K562 (cell line): ENCODE measurements around the gene FLT1. TPM values are rescaled to one million over a fixed set of nuclear protein-coding genes. Genes with fewer than 3 reads are reported as not detected.

Experiments used
- CEBPG ChIP-seq, 3 experiments: fragments of 200-800 bp in 1 of 3; sonication (Bioruptor generic) in 1 of 3; sonication (generic) in 1 of 3; formaldehyde crosslinking in 1 of 3; IDR thresholded peaks in 2 of 3; conservative IDR thresholded peaks in 1 of 3; 2 replicates each; pipeline versions ENCODE4 v1.6.1 to v1.8.0; 2016 to 2022; ENCODE audit warnings: missing compliant biosample characterization in 2 of 3, missing genetic modification characterization in 2 of 3, mild to moderate bottlenecking in 1 of 3, missing genetic modification reagents in 1 of 3
- HDAC2 ChIP-seq: fragments of 450-650 bp; IDR thresholded peaks from 2 replicates; pipeline ENCODE4 v1.6.1; 2016; ENCODE audit warnings: mild to moderate bottlenecking
- KDM1A ChIP-seq, 2 experiments: fragments of 450-650 bp; IDR thresholded peaks; 2 replicates each; pipeline ENCODE4 v1.6.1; 2016; ENCODE audit warnings: mild to moderate bottlenecking in 2 of 2
- NCOA2 ChIP-seq, 2 experiments: fragments of 450-650 bp; IDR thresholded peaks; 2 replicates each; pipeline ENCODE4 v1.6.1; 2018; ENCODE audit warnings: mild to moderate bottlenecking in 2 of 2, moderate library complexity in 1 of 2; ENCODE audit not compliant: partially characterized antibody in 2 of 2
- STAT5A ChIP-seq: IDR thresholded peaks from 2 replicates; pipeline ENCODE4 v1.6.1; 2012; ENCODE audit warnings: low read length, inconsistent platforms, borderline replicate concordance
- TRIM24 ChIP-seq, 2 experiments: fragments of 450-650 bp; IDR thresholded peaks; 2 replicates each; pipeline ENCODE4 v1.6.1; 2016
- ZNF75A ChIP-seq: fragments of 450-650 bp; formaldehyde crosslinking; IDR thresholded peaks from 2 replicates; pipeline ENCODE4 v1.4.0; 2020; ENCODE audit warnings: mild to moderate bottlenecking
- ZNF764 ChIP-seq: fragments of 250-450 bp; sonication (Bioruptor Pico); IDR thresholded peaks from 2 replicates; pipeline ENCODE4 v1.4.0; 2020; ENCODE audit warnings: low read depth, mild to moderate bottlenecking, moderate library complexity
- ZNF780A ChIP-seq: fragments of 250-450 bp; sonication (Bioruptor Pico); IDR thresholded peaks from 2 replicates; pipeline ENCODE4 v1.5.0; 2021; ENCODE audit warnings: mild to moderate bottlenecking
- polyA plus RNA-seq, 8 experiments: library from polyadenylated mRNA; depleted of rRNA in 4 of 8; stranded (reverse) in 5 of 8; unstranded in 3 of 8; fragments of >200 nt; fragmentation: Nextera tagmentation in 2 of 8; fragmentation: Illumina TruSeq in 1 of 8; extraction: Ambion mirVana in 2 of 8; extraction: Trizol in 1 of 8; gene quantifications; 2 replicates each; pipeline versions ENCODE4 v1.2.1 to v1.2.3, GENCODE V29; 2011 to 2014; ENCODE audit warnings: inconsistent platforms in 1 of 8, missing spikeins in 1 of 8
- total RNA-seq, 7 experiments: library from RNA; depleted of rRNA in 6 of 7; stranded (reverse); fragments of >200 nt in 6 of 7; fragmentation: Illumina TruSeq in 2 of 7; extraction: Trizol in 2 of 7; gene quantifications; 2 replicates each; pipeline versions ENCODE4 v1.2.1 to v1.2.3, GENCODE V29; 2011 to 2021; ENCODE audit warnings: low replicate concordance in 1 of 7
- TF ChIP-seq, protein P1 (sequence below): fragments of 450-650 bp; formaldehyde crosslinking; IDR thresholded peaks from 2 replicates; pipeline ENCODE4 v1.4.0; 2022; ENCODE audit warnings: missing genetic modification characterization
- TF ChIP-seq, protein P2 (sequence below): fragments of 250-450 bp; sonication (Bioruptor Pico); IDR thresholded peaks from 2 replicates; pipeline ENCODE4 v1.5.0; 2020; ENCODE audit warnings: mild to moderate bottlenecking, borderline replicate concordance
- TF ChIP-seq, protein P3 (sequence below): fragments of 250-450 bp; sonication (Bioruptor Pico); IDR thresholded peaks from 2 replicates; pipeline ENCODE4 v1.9.0; 2021; ENCODE audit warnings: mild to moderate bottlenecking, inconsistent platforms
- TF ChIP-seq, protein P4 (sequence below), 2 experiments: fragments of 200-800 bp in 1 of 2; sonication (Bioruptor generic) in 1 of 2; sonication (generic) in 1 of 2; formaldehyde crosslinking in 1 of 2; IDR thresholded peaks in 1 of 2; conservative IDR thresholded peaks in 1 of 2; 2 replicates each; pipeline versions ENCODE4 v1.5.0 to v1.6.1; 2016 to 2020; ENCODE audit warnings: missing compliant biosample characterization in 1 of 2, missing genetic modification characterization in 1 of 2, missing genetic modification reagents in 1 of 2
- TF ChIP-seq, protein P5 (sequence below): conservative IDR thresholded peaks from 2 replicates; pipeline ENCODE4 v1.6.1; 2011; ENCODE audit warnings: low read depth, mild to moderate bottlenecking, low read length; ENCODE audit not compliant: control insufficient read depth

The FLT1 gene
- total and polyA plus RNA-seq, 9 of the 15 experiments (the other 6 are each of a cell fraction or from before 2014, with no cell fraction given) = 0.01 to 2.0 (median 0.22) TPM

DNA sequence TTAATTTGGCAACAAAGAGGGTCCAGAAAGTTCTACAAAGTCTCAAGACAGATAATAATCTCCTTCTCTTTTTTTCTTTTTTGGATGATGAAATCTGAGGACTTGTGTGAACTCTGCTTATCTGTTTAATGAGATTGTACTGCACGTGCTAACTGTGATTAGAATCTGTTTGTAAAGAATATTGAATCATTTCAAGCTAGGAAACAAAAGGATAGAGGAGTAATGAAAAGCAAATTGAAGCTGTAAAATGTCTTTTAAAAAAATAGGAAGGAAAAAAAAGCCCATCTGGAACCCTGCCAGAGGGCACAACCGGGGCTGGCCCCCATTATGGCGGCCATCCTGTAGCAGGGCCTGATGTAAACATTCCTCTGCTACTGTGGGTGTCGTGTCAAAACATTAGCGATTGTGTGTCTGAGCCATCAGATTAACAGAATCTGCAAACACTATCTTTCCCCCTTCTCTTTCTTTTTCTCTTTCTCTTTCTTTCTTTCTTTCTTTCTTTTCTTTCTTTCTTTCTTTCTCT, 83.0 kb downstream of the FLT1 start (continued):
- TF ChIP-seq, protein P1, sequence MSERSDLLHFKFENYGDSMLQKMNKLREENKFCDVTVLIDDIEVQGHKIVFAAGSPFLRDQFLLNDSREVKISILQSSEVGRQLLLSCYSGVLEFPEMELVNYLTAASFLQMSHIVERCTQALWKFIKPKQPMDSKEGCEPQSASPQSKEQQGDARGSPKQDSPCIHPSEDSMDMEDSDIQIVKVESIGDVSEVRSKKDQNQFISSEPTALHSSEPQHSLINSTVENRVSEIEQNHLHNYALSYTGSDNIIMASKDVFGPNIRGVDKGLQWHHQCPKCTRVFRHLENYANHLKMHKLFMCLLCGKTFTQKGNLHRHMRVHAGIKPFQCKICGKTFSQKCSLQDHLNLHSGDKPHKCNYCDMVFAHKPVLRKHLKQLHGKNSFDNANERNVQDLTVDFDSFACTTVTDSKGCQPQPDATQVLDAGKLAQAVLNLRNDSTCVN (CRISPR knock-in tag) = no peak
- 0 out of 4 replicates have a peak, but pooled peaks of 1 of the 2 experiments have one; percentile 23 for TF ChIP-seq TRIM24 (IDR thresholded peaks at IDR 0.05)
- TF ChIP-seq, protein P2, sequence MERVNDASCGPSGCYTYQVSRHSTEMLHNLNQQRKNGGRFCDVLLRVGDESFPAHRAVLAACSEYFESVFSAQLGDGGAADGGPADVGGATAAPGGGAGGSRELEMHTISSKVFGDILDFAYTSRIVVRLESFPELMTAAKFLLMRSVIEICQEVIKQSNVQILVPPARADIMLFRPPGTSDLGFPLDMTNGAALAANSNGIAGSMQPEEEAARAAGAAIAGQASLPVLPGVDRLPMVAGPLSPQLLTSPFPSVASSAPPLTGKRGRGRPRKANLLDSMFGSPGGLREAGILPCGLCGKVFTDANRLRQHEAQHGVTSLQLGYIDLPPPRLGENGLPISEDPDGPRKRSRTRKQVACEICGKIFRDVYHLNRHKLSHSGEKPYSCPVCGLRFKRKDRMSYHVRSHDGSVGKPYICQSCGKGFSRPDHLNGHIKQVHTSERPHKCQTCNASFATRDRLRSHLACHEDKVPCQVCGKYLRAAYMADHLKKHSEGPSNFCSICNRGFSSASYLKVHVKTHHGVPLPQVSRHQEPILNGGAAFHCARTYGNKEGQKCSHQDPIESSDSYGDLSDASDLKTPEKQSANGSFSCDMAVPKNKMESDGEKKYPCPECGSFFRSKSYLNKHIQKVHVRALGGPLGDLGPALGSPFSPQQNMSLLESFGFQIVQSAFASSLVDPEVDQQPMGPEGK (CRISPR knock-in tag) = no peak
- TF ChIP-seq, protein P3, sequence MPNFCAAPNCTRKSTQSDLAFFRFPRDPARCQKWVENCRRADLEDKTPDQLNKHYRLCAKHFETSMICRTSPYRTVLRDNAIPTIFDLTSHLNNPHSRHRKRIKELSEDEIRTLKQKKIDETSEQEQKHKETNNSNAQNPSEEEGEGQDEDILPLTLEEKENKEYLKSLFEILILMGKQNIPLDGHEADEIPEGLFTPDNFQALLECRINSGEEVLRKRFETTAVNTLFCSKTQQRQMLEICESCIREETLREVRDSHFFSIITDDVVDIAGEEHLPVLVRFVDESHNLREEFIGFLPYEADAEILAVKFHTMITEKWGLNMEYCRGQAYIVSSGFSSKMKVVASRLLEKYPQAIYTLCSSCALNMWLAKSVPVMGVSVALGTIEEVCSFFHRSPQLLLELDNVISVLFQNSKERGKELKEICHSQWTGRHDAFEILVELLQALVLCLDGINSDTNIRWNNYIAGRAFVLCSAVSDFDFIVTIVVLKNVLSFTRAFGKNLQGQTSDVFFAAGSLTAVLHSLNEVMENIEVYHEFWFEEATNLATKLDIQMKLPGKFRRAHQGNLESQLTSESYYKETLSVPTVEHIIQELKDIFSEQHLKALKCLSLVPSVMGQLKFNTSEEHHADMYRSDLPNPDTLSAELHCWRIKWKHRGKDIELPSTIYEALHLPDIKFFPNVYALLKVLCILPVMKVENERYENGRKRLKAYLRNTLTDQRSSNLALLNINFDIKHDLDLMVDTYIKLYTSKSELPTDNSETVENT (CRISPR knock-in tag) = no peak
- 0 out of 4 replicates have a peak, but pooled peaks have one; percentile 12 to 19 for TF ChIP-seq KDM1A (IDR thresholded peaks at IDR 0.05)
- TF ChIP-seq, protein P4, sequence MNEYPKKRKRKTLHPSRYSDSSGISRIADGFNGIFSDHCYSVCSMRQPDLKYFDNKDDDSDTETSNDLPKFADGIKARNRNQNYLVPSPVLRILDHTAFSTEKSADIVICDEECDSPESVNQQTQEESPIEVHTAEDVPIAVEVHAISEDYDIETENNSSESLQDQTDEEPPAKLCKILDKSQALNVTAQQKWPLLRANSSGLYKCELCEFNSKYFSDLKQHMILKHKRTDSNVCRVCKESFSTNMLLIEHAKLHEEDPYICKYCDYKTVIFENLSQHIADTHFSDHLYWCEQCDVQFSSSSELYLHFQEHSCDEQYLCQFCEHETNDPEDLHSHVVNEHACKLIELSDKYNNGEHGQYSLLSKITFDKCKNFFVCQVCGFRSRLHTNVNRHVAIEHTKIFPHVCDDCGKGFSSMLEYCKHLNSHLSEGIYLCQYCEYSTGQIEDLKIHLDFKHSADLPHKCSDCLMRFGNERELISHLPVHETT (CRISPR knock-in tag; conservative IDR thresholded peaks at IDR 0.05 in 1 of 2, IDR thresholded peaks at IDR 0.05 in 1 of 2) = peak in 1 of 2 experiments; percentile 37; a peak in 1 of 4 replicates
- no peak for TF ChIP-seq STAT5A
- no peak for TF ChIP-seq ZNF75A (CRISPR knock-in tag)
- TF ChIP-seq, protein P5, sequence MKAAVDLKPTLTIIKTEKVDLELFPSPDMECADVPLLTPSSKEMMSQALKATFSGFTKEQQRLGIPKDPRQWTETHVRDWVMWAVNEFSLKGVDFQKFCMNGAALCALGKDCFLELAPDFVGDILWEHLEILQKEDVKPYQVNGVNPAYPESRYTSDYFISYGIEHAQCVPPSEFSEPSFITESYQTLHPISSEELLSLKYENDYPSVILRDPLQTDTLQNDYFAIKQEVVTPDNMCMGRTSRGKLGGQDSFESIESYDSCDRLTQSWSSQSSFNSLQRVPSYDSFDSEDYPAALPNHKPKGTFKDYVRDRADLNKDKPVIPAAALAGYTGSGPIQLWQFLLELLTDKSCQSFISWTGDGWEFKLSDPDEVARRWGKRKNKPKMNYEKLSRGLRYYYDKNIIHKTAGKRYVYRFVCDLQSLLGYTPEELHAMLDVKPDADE = no peak
- no peak for TF ChIP-seq ZNF764
- TF ChIP-seq NCOA2 (IDR thresholded peaks at IDR 0.05; ENCODE audit: partially characterized antibody in 2 of 2) = no peak
- no peak for TF ChIP-seq HDAC2
- no peak for TF ChIP-seq ZNF780A (CRISPR knock-in tag)
- no peak for TF ChIP-seq CEBPG (CRISPR knock-in tag; IDR thresholded peaks at IDR 0.05)
- TF ChIP-seq CEBPG (tag; conservative IDR thresholded peaks at IDR 0.05 in 1 of 2, IDR thresholded peaks at IDR 0.05 in 1 of 2) = peak; percentile 59 to 75
